Muscle of leg (tissue), 11 donors: Measurements from ENCODE around the gene COL18A1. TPM values are rescaled to one million over a fixed set of nuclear protein-coding genes. Genes with fewer than 3 reads are reported as not detected.
A peak's percentile ranks its signal among the peaks of the same experiment; 100 is the strongest.

ENCODE experiments used
- DNase-seq: peaks from one replicate; pipeline ENCODE4 v3.0.0; 2013
- H3K27ac ChIP-seq: one replicate; pipeline ENCODE4 v1.5.1; 2013; ENCODE audit warnings: mild to moderate bottlenecking, low read length, control low read depth
- H3K27me3 ChIP-seq: one replicate; pipeline ENCODE4 v1.6.1; 2013; ENCODE audit warnings: low read length; ENCODE audit not compliant: control insufficient read depth, insufficient read depth
- H3K36me3 ChIP-seq: one replicate; pipeline ENCODE4 v1.6.1; 2013; ENCODE audit warnings: low read length; ENCODE audit not compliant: control insufficient read depth, insufficient read depth
- H3K4me1 ChIP-seq: one replicate; pipeline ENCODE4 v1.6.1; 2013; ENCODE audit warnings: low read length; ENCODE audit not compliant: control insufficient read depth, insufficient read depth
- H3K4me3 ChIP-seq: one replicate; pipeline ENCODE4 v1.5.1; 2013; ENCODE audit warnings: low read length, control low read depth
- H3K9me3 ChIP-seq: replicated peaks from 2 replicates; pipeline ENCODE4 v1.6.1; 2013; ENCODE audit warnings: low read depth, low read length; ENCODE audit not compliant: control insufficient read depth
- WGBS: methylation state at CpG from one replicate; pipeline ENCODE4 v1.1.5; 2013; ENCODE audit warnings: missing lambda C conversion rate; ENCODE audit not compliant: insufficient coverage; 5-methylcytosine and 5-hydroxymethylcytosine counted together
- polyA plus RNA-seq, 8 donors: library from polyadenylated mRNA; unstranded; fragments of 120-200 nt; gene quantifications; one replicate each; pipeline versions ENCODE4 v1.2.1 to v1.2.3, GENCODE V29; 2013; ENCODE audit warnings: inconsistent platforms in 1 of 8, low replicate concordance in 1 of 8; ENCODE audit not compliant: insufficient read length in 8 of 8, insufficient read depth in 1 of 8
- total RNA-seq: library from RNA; stranded (reverse); fragments of 120-200 nt; gene quantifications from one replicate; pipeline ENCODE4 v1.2.4, GENCODE V29; 2013

Gene COL18A1
- total and polyA plus RNA-seq, 9 donors: 58.4 to 141 (median 95.6) TPM

GRCh38 chr21:45408271-45408791 is 3.4 kb downstream of the COL18A1 start:
- Histone ChIP-seq H3K4me1 (peaks cover 78% of the 10 kb centered on the region), H3K27ac (no peak overlapping the region), H3K9me3 (no peaks in the 10 kb centered on the region), H3K36me3 (no peaks in the 10 kb centered on the region), H3K4me3 (no peak overlapping the region), H3K27me3 (peaks cover 21% of the 10 kb centered on the region)
- WGBS: 63% methylated on average over 4 of the region's 10 CpGs
- DNase-seq: no peak

DNA sequence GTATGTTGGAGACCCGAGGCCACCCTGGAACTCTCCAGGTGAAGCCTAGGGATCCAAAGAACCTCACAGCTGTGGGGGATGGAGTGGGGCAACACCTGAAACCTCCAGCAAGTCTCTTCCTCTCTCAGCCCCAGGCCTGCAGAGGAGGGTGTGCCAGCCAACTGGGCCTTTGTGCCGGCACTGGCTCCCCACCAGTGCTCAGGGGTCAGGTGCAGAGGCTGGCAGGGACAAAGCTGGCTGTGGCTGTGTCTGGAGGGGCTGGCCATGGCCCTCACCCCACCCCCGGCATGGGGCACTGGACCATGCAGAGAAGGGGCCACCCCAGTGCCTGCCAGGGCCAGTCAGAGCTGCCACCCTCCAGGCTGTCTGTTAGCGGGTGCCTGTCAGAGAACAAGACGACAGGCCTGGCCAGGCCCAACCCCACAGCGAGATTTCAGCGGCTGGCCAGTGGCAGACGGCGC is 3.9 kb downstream of the COL18A1 start:
- no peak overlapping the region for H3K4me3 ChIP-seq
- peaks cover 16% of the 10 kb centered on the region for H3K27me3 ChIP-seq
- peak overlapping the region; percentile 62 for H3K27ac ChIP-seq
- peaks cover 81% of the 10 kb centered on the region for H3K4me1 ChIP-seq
- H3K9me3 ChIP-seq: no peaks in the 10 kb centered on the region
- no peak for DNase-seq
- WGBS: 84% methylated on average over 8 of the region's 9 CpGs
- H3K36me3 ChIP-seq: no peaks in the 10 kb centered on the region

- WGBS: 79% methylated on average over 27 of the region's 29 CpGs
- Histone ChIP-seq H3K27me3 (peaks cover 9% of the 10 kb centered on the region), H3K27ac (peak overlapping the region; percentile 62), H3K36me3 (no peaks in the 10 kb centered on the region), H3K4me3 (no peak overlapping the region), H3K4me1 (peaks cover 74% of the 10 kb centered on the region), H3K9me3 (no peaks in the 10 kb centered on the region)
- DNase-seq: peak; percentile 54
These were observed 4.6 kb downstream of the COL18A1 start for GRCh38 chr21:45409466-45410150.

DNA sequence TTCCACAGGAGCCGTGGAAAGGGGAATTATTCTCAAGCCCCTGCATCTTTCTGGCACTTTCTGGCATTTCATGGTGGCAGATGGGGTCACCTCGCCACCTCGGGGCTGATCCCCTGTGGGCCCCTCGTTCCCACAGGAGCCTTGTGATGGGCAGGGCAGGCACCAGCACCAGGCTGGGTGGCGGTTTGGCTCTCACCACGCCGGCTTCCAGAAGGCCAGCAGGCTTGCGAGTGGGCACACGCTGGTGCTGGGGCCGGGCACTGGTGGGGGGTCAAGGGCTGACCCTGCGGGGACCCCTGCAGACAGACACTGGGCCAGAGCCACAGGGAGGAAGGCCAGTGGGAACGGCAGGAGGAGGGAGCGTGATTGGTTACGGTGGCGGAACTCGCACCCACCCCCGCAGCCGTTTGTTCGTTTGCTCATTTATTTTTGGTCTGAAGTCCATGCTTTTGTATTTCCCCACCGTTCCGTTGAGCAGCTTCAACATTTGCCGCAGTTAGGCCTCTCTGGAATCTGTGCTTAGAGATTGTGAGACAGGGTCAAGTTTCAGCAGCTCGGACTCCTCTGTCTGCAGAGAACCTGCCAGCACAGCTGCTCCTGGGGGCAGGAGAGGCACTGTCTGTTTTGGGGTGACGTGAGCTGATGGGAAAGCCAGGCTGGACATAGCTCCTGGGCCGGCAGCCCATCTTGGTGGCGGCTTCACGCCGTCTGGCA is 5.3 kb downstream of the COL18A1 start:
- 33% methylated on average over 26 of the region's 28 CpGs for WGBS
- no peaks in the 10 kb centered on the region for H3K9me3 ChIP-seq
- DNase-seq: peak; percentile 88
- no peak overlapping the region for H3K4me3 ChIP-seq
- H3K27ac ChIP-seq: peak overlapping the region; percentile 62
- peaks cover 73% of the 10 kb centered on the region for H3K4me1 ChIP-seq
- peaks cover 8% of the 10 kb centered on the region for H3K27me3 ChIP-seq
- H3K36me3 ChIP-seq: no peaks in the 10 kb centered on the region

- Histone ChIP-seq H3K36me3 (no peaks in the 10 kb centered on the region), H3K9me3 (no peaks in the 10 kb centered on the region), H3K4me3 (no peak overlapping the region), H3K27ac (peak overlapping the region; percentile 62), H3K4me1 (peaks cover 68% of the 10 kb centered on the region), H3K27me3 (peaks cover 6% of the 10 kb centered on the region)
- no peak for DNase-seq
- 76% methylated on average over 22 of the region's 31 CpGs for WGBS
These were observed 6.2 kb downstream of the COL18A1 start for GRCh38 chr21:45410865-45411809.

GRCh38 chr21:45411810-45412206 is 6.8 kb downstream of the COL18A1 start:
- Histone ChIP-seq H3K27ac (no peak overlapping the region), H3K4me1 (peaks cover 66% of the 10 kb centered on the region), H3K4me3 (no peak overlapping the region), H3K36me3 (no peaks in the 10 kb centered on the region), H3K9me3 (no peaks in the 10 kb centered on the region), H3K27me3 (peaks cover 5% of the 10 kb centered on the region)
- WGBS: 85% methylated on average over 14 of the region's 18 CpGs
- DNase-seq: no peak

DNA sequence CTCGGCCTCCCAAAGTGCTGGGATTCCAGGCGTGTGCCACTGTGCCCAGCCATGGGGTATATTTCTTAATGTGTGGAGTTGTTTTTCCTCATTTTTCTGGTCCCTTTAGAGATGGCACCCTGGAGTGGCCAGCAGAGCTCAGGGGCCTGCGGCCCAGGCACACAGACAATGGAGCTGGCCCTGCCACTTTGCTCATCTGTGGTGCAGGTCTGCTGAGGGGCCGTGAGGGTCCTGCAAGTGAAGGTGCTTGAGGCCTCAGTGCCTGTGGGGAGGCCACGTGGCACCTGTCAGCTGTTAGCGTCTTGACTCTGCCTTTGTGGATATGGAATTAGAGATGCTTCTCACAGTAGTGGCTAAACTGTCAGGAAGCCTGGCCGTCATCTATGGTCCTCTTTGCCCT is 7.5 kb downstream of the COL18A1 start:
- no peak for DNase-seq
- Histone ChIP-seq H3K36me3 (no peaks in the 10 kb centered on the region), H3K4me3 (no peak overlapping the region), H3K27me3 (no peaks in the 10 kb centered on the region), H3K4me1 (peaks cover 63% of the 10 kb centered on the region), H3K9me3 (no peaks in the 10 kb centered on the region), H3K27ac (no peak overlapping the region)
- WGBS: 87% methylated on average over 6 of the region's 7 CpGs

DNA sequence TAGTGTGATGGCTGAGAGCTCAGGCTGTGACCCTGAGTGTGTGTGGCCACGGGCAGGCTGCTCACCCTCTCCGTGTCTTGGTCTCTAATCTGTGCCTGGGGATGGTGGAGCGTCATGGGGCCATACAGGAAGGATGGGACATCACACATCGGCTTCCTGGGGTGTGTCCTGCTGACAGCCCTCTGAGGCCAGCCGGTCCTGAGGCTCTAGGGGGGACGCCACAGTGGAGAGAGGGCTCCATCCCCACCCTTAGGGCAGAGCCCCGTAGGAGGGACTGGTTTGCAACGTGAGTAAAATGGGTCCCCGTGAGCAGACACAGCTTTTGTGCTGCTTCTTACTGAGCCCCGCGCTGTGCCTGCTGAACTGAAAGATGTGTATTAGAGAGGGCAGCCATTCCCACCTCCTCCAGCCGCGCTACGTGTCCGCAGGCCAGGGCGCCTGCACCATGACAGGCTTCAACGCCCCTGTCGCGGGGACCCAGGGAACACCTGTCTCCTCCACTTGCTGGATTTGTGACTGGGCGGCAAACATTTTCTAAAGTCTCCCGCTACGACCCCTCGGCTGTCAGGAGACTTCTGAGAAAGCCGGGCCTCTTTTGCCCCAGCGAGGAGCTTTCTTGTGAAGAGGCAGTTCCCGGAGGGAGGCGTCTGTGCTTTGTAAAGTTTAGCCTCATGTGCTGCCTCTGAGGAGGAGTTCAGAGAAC is 8.1 kb downstream of the COL18A1 start:
- H3K9me3 ChIP-seq: no peaks in the 10 kb centered on the region

GRCh38 chr21:45413922-45414321 is 9.0 kb downstream of the COL18A1 start:
- Histone ChIP-seq H3K4me1 (peaks cover 63% of the 10 kb centered on the region), H3K36me3 (no peaks in the 10 kb centered on the region), H3K27me3 (no peaks in the 10 kb centered on the region), H3K4me3 (no peak overlapping the region), H3K27ac (no peak overlapping the region), H3K9me3 (no peaks in the 10 kb centered on the region)
- DNase-seq: no peak
- WGBS: 86% methylated on average over 4 of the region's 7 CpGs

More for the DNA sequence above, 8.1 kb downstream of the COL18A1 start:
- WGBS: 64% methylated on average over 16 of the region's 27 CpGs
- Histone ChIP-seq H3K27me3 (no peaks in the 10 kb centered on the region), H3K27ac (no peak overlapping the region), H3K4me1 (peaks cover 63% of the 10 kb centered on the region), H3K36me3 (no peaks in the 10 kb centered on the region), H3K4me3 (no peak overlapping the region)
- no peak for DNase-seq
